GM21367 (cell line): Measurements from ENCODE around the gene SGCB.
"Not testable (repeated sequence)": the region's sequence is repeated elsewhere in the genome, so short reads cannot be mapped to it uniquely, and the experiment has no call there.

Experiments
- ATAC-seq: cut with Tn5 transposase; IDR thresholded peaks from one replicate; pipeline ENCODE4 v1.9.1; 2021; ENCODE audit not compliant: unreplicated experiment

SGCB gene, protein sequence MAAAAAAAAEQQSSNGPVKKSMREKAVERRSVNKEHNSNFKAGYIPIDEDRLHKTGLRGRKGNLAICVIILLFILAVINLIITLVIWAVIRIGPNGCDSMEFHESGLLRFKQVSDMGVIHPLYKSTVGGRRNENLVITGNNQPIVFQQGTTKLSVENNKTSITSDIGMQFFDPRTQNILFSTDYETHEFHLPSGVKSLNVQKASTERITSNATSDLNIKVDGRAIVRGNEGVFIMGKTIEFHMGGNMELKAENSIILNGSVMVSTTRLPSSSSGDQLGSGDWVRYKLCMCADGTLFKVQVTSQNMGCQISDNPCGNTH

GRCh38 chr4:52038103-52038912 is at the start of gene SGCB:
Gene SGCB (minus strand): TSS chr4:52038299. CDS start chr4:52038259, 40 bp downstream.
- peak; percentile 90 for ATAC-seq

DNA sequence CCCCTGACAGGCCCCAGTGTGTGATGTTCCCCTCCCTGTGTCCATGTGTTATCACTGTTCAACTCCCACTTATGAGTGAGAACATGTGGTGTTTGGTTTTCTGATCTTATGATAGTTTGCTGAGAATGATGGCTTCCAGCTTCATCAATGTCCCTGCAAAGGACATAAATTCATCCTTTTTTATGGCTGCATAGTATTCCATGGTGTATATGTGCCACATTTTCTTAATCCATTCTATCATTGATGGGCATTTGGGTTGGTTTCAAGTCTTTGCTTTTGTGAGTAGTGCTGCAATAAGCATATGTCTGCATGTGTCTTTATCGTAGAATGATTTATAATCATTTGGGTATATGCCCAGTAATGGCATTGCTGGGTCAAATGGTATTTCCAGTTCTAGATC is 48.3 kb upstream of the SGCB start:
- ATAC-seq: not testable (repeated sequence)

DNA sequence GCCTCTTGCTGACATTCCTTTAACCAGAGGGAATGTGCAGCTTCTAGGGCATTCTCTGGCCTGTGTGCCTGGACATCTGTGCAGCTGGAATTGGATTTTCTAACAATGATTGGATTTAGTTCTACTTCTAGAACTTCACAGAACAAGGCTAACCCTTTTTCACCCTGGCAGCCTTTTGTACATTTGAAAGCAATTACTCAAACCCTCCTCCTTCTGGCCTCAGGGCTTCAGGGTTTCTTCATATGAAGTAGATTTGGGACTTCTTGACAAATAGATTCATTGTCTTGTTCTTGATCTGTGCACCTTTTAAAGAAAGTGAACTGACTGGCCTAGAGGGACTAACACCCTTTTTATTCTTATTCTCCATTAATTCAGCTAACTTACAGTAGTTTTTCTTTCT is 43.1 kb upstream of the SGCB start:
- no peak for ATAC-seq

DNA sequence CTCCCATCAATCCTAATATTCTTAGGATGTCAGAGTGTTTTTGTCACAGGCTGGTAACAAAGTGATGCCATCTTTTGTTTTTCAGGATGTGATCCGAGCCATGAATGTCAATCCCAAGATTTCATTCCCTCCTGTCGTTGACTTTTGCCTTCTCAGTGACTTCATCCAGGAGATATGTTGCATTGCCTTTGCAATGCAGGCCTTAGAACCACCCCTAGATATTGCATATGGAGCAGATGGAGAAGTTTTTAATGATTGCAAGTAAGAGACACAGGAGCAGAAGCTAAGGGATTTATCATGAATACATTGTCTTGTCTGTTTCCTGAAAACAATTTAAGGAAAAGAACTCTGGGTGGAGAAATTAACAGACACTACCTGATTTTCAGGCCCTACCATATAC is 41.6 kb upstream of the SGCB start:
- ATAC-seq: no peak

DNA sequence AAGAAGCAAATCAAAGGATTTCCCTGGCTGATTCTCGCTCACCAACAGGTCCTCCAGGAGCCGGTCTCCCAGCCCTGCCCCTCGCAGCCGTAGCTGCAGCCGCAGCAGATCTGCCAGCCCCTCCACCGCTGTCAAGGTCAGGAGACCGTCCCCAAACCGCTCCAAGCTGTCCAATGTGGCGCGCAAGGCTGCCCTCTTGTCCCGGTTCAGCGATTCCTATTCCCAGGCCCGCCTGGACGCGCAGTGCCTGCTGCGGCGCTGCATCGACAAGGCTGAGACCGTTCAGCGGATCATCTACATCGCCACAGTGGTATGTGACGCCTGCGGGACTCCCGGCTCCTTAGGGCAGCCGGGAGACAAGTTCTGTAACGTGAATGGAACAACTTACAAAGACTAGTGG is 38.6 kb upstream of the SGCB start:
- no peak for ATAC-seq

DNA sequence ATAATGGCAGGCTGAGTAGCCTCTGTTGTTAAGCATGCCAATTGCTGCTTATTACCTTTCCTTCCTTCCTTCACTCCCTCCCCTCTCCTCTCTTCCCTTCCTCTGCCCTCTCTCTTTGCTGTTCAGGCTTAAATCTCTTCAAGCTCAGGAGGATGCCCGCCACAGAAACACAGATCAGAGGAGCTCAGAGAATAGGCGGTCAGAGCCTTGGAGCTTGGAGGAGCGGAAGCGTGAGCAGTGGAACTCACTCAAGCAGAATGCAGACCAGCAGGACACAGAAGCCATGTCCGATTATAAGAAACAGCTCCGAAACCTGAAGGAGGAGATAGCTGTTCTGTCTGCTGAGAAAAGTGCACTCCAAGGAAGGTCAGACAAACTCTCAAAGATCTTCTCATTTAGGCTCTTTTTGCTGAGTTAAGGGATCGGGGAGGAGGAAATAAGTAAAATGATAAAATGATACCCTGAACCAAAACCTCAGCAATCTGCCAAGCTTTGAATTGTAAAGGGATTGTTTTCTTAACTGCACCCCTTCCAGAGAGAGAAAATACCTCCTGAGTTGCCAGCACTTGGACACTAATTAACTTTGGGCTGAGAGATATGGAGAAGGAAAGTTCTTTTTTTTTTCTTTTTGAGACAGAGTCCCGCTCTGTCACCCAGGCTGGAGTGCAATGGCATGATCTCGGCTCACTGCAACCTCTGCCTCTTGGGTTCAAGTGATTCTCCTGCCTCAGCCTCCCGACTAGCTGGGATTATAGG is 33.9 kb upstream of the SGCB start:
- ATAC-seq: no peak

- no peak for ATAC-seq
Measured at GRCh38 chr4:52069571-52069970, 31.5 kb upstream of the SGCB start.

- no peak for ATAC-seq
Measured at GRCh38 chr4:52059372-52059771, 21.3 kb upstream of the SGCB start.

GRCh38 chr4:52058275-52058674 is 20.2 kb upstream of the SGCB start:
- ATAC-seq: no peak

DNA sequence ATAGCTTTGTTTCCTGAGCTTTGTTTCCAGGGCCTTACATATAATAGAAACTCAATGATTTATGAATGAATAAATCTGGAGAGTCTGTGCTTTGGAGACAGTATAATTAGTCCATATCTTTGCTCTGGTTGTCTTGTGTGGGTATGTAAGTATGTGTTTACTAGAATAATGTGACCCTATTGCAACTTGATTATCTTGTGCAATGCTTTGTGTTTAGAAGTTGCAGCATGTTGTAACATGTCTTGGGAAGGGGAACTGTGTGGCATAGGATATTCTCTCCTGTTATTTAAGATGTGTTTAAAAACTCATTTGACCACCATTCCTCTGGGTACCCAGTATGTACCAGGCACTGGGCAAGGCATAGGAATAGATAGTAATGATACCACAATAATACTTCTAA is 19.1 kb upstream of the SGCB start:
- no peak for ATAC-seq

- ATAC-seq: no peak
Measured at GRCh38 chr4:52054254-52054653, 16.2 kb upstream of the SGCB start.

DNA sequence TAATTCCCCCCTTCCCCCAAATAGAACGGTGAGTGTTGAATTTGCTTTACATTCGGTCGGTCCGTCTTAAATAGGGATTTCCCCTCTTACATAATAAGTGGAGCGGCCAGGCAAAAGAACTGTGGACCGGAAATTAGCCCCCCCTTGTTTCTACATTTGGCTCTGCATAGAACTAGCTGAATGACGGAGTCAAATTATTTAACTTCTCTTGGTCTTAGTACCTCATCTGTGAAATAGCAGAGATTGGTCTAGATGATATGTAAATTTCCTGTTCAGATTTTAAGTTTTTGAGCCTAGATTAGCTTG is 14.3 kb upstream of the SGCB start:
- ATAC-seq: peak; percentile 52

DNA sequence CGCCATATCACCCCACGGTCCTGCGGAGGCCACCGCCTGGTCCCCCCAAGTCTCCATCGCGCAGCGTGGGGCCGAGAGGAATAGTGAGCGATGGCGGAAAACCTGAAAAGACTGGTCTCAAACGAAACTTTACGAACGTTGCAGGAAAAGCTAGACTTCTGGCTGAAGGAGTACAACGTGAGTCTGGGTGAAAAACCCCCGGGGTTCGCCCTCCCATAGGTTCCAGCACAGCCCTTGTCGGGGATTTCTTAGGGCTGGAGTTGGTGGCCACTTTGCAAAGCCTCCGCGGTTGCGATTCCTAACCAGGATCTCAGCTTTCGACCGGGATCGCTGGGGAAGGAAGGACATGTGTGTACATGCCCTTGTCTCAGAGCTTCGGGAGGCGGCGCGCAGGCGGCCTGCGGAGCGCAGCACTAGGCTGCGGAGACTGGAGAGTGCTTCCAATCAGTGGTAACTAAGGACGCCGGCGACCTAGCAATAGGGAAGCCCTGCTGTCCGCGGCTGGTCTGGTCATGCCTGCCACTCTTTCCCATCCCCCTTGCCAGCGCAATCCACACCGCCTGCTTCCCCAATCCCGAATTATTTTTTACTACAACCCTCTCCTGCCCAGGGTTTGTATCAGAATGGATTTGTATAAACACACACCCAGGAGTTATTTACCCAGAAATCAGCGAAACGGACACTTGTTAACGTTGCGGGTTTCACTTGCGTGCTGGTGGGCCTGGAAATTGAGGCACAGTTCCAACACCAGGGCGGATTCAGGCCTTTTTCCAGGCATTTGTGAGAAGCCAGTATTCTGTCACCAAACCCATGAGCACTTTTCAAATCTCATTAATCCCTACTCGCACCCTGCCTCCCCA is 13.7 kb upstream of the SGCB start:
- peak; percentile 71 for ATAC-seq

GRCh38 chr4:52051213-52051614 is 13.1 kb upstream of the SGCB start, which contains the start of gene SPATA18:
Gene SPATA18 (plus strand): TSS chr4:52051304. CDS start chr4:52051705, 401 bp downstream.
- peak; percentile 35 for ATAC-seq

DNA sequence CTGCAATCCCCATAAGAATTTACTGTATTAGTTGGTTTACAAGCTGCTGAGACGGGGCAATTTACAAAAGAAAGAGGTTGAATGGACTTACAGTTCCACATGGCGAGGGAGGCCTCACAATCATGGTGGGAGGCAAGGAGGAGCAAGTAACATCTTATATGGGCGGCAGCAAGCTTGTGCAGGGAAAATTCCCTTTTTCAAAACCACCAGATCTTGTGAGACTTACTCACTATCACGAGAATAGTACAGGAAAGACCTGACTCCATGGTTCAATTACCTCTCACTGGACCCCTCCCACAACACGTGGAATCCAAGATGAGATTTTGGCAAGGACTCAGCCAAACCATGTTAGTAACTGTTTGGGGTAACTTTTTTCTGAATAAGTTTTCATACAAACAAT is 11.2 kb upstream of the SGCB start:
- ATAC-seq: no peak

GRCh38 chr4:52045028-52045427 is 6.9 kb upstream of the SGCB start:
- no peak for ATAC-seq

- peak; percentile 55 for ATAC-seq
Measured at GRCh38 chr4:52037689-52038102, 403 bp downstream of the SGCB start.

- ATAC-seq: no peak
Measured at GRCh38 chr4:52036886-52037530, 1.1 kb downstream of the SGCB start.

DNA sequence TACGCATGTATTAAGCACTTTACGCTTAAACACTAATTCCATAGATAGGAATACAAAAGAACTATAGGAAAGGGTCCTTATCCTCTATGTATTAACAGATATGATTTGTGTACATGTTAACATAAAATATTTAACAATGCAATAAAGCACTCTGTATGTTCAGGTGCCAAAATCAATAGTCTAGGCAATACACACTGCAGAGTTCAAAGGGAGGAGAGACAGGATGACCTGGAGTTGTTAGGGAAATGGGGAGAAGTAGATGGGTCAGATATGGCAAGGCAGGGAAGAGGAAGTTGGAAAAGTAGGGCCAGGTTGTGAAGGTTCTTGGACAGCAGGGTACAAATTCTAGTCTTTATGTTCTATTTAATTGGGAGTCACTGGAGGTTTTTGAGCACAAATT is 2.9 kb downstream of the SGCB start:
- ATAC-seq: no peak

DNA sequence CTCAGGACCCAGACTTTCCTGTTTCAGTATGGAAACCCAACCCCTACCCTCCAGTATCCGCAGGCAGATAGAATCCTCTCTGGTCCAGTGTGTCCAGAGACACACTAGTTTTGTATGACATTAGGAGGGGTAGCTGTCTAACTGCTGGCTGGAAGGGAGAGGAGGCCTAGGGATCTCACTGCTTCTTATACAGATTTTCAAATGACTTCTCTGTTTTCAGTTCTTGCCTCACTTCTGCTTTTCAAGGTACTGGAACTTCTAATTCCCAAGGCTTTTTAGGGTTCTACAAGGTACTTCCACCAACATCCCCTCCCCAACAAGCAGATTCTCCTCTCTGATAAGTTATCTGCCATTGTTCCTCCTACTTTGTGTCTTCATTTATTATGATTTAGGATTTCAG is 6.1 kb downstream of the SGCB start:
- ATAC-seq: no peak
